Endothelial cell (in vitro differentiated cells): ENCODE measurements around the gene HERC2. TPM values are rescaled to one million over a fixed set of nuclear protein-coding genes. Genes with fewer than 3 reads are reported as not detected.

Experiments
- DNase-seq: peaks from one replicate; pipeline ENCODE4 v3.0.0; 2021; ENCODE audit warnings: low spot score
- H3K27ac Mint-ChIP-seq: one replicate; pipeline ENCODE4 v1.8.0; 2021; ENCODE audit warnings: mixed read lengths, inconsistent platforms; ENCODE audit not compliant: unreplicated experiment
- H3K27me3 Mint-ChIP-seq: one replicate; pipeline ENCODE4 v1.8.0; 2021; ENCODE audit warnings: mild to moderate bottlenecking, moderate library complexity, mixed read lengths, inconsistent platforms; ENCODE audit not compliant: unreplicated experiment
- H3K36me3 Mint-ChIP-seq: one replicate; pipeline ENCODE4 v1.8.0; 2021; ENCODE audit warnings: mild to moderate bottlenecking, low read depth, mixed read lengths, inconsistent platforms; ENCODE audit not compliant: unreplicated experiment
- H3K4me1 Mint-ChIP-seq: one replicate; pipeline ENCODE4 v1.8.0; 2021; ENCODE audit warnings: mild to moderate bottlenecking, mixed read lengths, inconsistent platforms; ENCODE audit not compliant: unreplicated experiment
- H3K4me3 Mint-ChIP-seq: one replicate; pipeline ENCODE4 v1.8.0; 2021; ENCODE audit warnings: mild to moderate bottlenecking, mixed read lengths, inconsistent platforms; ENCODE audit not compliant: unreplicated experiment
- H3K9me3 Mint-ChIP-seq: one replicate; pipeline ENCODE4 v1.8.0; 2021; ENCODE audit warnings: mixed read lengths, inconsistent platforms; ENCODE audit not compliant: unreplicated experiment
- CTCF ChIP-seq: fragments of 200-600 bp; sonication (generic); IDR thresholded peaks from one replicate; pipeline ENCODE4 v1.5.0; 2021; ENCODE audit warnings: antibody characterized with exemption; ENCODE audit not compliant: unreplicated experiment
- total RNA-seq: library from RNA; stranded (reverse); fragmentation: NEBNext Ultra II Directional; extraction: Animal tissue kit (Norgen Biotek cat#: 25700); gene quantifications from one replicate; pipeline ENCODE4 v1.2.1, GENCODE V29; 2021; ENCODE audit not compliant: unreplicated experiment

Gene HERC2
- total RNA-seq, 1 donor from 2014 or later = 84.6 TPM

GRCh38 chr15:28079313-28079969 lies 242.5 kb downstream of the HERC2 start:
- H3K27ac Mint-ChIP-seq = no peak overlapping the region
- TF ChIP-seq CTCF = no peak
- H3K36me3 Mint-ChIP-seq = no peaks in the 10 kb centered on the region
- H3K9me3 Mint-ChIP-seq = no peaks in the 10 kb centered on the region
- H3K27me3 Mint-ChIP-seq = peaks cover 1% of the 10 kb centered on the region
- no peak for DNase-seq
- H3K4me3 Mint-ChIP-seq = no peak overlapping the region
- H3K4me1 Mint-ChIP-seq = no peaks in the 10 kb centered on the region

- Mint-ChIP-seq H3K4me3 (no peak overlapping the region), H3K36me3 (no peaks in the 10 kb centered on the region), H3K4me1 (no peaks in the 10 kb centered on the region), H3K27ac (no peak overlapping the region), H3K9me3 (no peaks in the 10 kb centered on the region), H3K27me3 (peaks cover 1% of the 10 kb centered on the region)
- DNase-seq = no peak
- TF ChIP-seq CTCF = no peak
Observed at GRCh38 chr15:28078191-28078719, 243.7 kb downstream of the HERC2 start.

GRCh38 chr15:28075573-28075972 lies 246.4 kb downstream of the HERC2 start:
- Mint-ChIP-seq H3K4me1 (no peaks in the 10 kb centered on the region), H3K36me3 (no peaks in the 10 kb centered on the region), H3K27ac (no peak overlapping the region), H3K9me3 (no peaks in the 10 kb centered on the region), H3K4me3 (no peak overlapping the region), H3K27me3 (peaks cover 4% of the 10 kb centered on the region)
- TF ChIP-seq CTCF = no peak
- DNase-seq = no peak

- TF ChIP-seq CTCF = no peak
- Mint-ChIP-seq H3K36me3 (no peaks in the 10 kb centered on the region), H3K4me1 (no peaks in the 10 kb centered on the region), H3K4me3 (no peak overlapping the region), H3K27me3 (peaks cover 3% of the 10 kb centered on the region), H3K9me3 (no peaks in the 10 kb centered on the region), H3K27ac (no peak overlapping the region)
- no peak for DNase-seq
Observed at GRCh38 chr15:28068930-28069329, 253.0 kb downstream of the HERC2 start.

- H3K27me3 Mint-ChIP-seq = no peaks in the 10 kb centered on the region
- no peak for TF ChIP-seq CTCF
- DNase-seq = no peak
- H3K36me3 Mint-ChIP-seq = no peaks in the 10 kb centered on the region
- no peaks in the 10 kb centered on the region for H3K9me3 Mint-ChIP-seq
- no peak overlapping the region for H3K27ac Mint-ChIP-seq
- no peak overlapping the region for H3K4me3 Mint-ChIP-seq
- H3K4me1 Mint-ChIP-seq = no peaks in the 10 kb centered on the region
Observed at GRCh38 chr15:28066231-28066630, 255.7 kb downstream of the HERC2 start.

Other genes with a start within 250 kb of the HERC2 start
- gene OCA2, start 222.9 kb downstream of the HERC2 start, total RNA-seq = not detected
- gene GOLGA6L24, start 35.9 kb upstream of the HERC2 start, total RNA-seq = not detected
- not detected for gene GOLGA8F, start 56.5 kb upstream of the HERC2 start, total RNA-seq
- gene GOLGA8G, start 210.8 kb upstream of the HERC2 start, total RNA-seq = not detected
- gene GOLGA6L25, start 231.4 kb upstream of the HERC2 start, total RNA-seq = not detected